Activated CD8-positive, alpha-beta memory T cell treated with anti-CD3 and anti-CD28 coated beads, Interleukin-2, amount 10 ng/mL, durations not matched to agents 7 days and 5 days (primary cell): ENCODE results near the gene LDLRAD2. TPM values are rescaled to one million over a fixed set of nuclear protein-coding genes. Genes with fewer than 3 reads are reported as not detected.

Experiments used
- ATAC-seq: fragments of 150-1000 bp; cut with Tn5 transposase; one replicate; pipeline ENCODE4 v1.10.0; 2021; ENCODE audit warnings: moderate library complexity
- CTCF ChIA-PET: fragments of 350-600 bp; sonication (Branson Sonifier 250); formaldehyde crosslinking; loops from one replicate; lab custom pipeline; 2021; ENCODE audit warnings: antibody characterized with exemption; lab: Charles Lee
- DNase-seq: peaks from one replicate; pipeline ENCODE4 v3.0.0-alpha.2; 2020
- H3K27ac Mint-ChIP-seq: one replicate; pipeline ENCODE4 v1.8.0; 2021; ENCODE audit warnings: mild to moderate bottlenecking, mixed read lengths
- H3K27me3 Mint-ChIP-seq: one replicate; pipeline ENCODE4 v1.8.0; 2021; ENCODE audit warnings: mixed read lengths
- H3K36me3 Mint-ChIP-seq: one replicate; pipeline ENCODE4 v1.8.0; 2021; ENCODE audit warnings: mild to moderate bottlenecking, mixed read lengths
- H3K4me1 Mint-ChIP-seq: one replicate; pipeline ENCODE4 v1.8.0; 2021; ENCODE audit warnings: mixed read lengths
- H3K4me3 Mint-ChIP-seq: one replicate; pipeline ENCODE4 v1.8.0; 2021; ENCODE audit warnings: mild to moderate bottlenecking, moderate library complexity, mixed read lengths
- H3K9me3 Mint-ChIP-seq: one replicate; pipeline ENCODE4 v1.8.0; 2022; ENCODE audit warnings: low read depth, mixed read lengths
- total RNA-seq, 2 experiments: library from RNA; stranded (reverse); gene quantifications; one replicate each; pipeline ENCODE4 v1.2.3, GENCODE V29; 2021

Gene LDLRAD2
- total RNA-seq, 2 experiments from 2014 or later = not detected

DNA sequence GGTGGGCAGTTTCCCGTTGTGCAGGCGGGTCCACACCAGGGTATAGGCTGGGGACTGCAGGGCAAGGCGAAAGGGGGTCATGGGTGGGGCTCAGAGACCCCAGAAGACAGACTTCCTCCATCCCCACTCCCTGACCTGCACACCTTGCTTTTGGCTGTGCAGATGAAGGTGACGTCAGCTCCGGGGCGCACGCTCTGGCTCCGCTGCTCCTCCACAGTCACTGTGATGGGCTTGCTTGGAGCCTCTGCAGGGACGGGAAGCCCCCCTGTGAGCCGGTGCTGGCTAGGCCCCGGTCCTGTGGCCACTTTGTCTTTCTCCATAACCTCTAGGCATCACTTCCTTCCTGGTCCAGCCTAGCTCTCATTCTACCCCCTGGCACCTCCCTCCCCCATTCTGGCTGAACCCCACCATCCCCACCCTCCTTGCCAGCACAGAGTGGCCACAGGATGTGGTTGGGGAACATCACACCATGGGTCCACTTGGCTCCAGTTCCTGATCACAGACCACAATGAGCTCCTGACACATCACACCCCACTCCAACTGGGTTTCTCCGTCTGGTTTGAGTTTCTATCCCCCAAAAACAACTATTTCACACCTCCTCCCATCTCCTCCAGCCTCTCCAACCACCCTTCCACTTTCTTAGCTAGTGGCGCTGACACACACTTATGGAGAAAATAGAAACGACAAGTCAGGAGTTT, 45.2 kb downstream of the LDLRAD2 start:
- no peaks in the 10 kb centered on the region for H3K9me3 Mint-ChIP-seq
- CTCF ChIA-PET = no interaction called here
- peak; percentile 45 for DNase-seq
- peaks cover 11% of the 10 kb centered on the region for H3K4me1 Mint-ChIP-seq
- no peaks in the 10 kb centered on the region for H3K36me3 Mint-ChIP-seq
- H3K27me3 Mint-ChIP-seq = no peaks in the 10 kb centered on the region
- no peak overlapping the region for H3K4me3 Mint-ChIP-seq
- peak overlapping the region; percentile 16 for H3K27ac Mint-ChIP-seq
- ATAC-seq = peak; percentile 33

DNA sequence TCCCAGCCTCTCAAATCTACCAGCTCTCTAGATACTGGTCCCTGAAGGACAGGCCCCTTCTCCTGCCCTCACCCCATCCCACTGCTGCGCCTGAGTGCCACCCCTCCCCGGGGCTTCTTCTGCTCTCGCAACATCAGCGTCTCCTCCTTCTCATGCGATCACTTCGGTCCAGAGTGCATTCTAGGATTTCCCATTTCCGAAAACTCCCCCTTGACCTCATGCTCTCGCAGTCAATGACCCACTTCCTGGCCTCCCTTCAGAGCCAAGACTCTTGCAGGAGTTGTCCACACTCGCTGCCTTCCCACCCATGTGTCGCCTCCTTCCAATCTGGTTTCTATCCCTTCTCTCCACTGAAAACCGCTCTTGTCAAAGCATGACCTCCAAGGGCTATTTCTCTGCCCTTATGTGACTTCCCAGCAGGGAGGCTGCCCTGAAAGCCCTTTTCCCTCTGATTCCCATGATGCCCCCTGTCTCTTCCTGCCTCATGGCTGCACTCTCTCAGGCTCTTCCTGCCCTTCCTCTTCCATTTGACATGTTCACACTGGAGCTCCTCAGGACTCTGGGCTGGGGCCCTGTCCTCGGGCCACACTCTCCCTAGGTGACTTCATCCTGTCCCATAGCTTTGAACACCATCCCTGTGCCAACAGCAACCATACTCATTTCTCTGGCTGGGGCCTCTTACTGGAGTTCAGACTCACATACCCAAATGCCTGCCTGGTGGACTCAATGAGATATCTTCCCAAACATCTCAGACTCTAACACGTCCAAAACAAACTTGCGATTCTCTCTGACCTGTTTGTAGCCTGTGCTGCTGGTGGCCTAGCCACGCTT, 46.0 kb downstream of the LDLRAD2 start:
- no peaks in the 10 kb centered on the region for H3K9me3 Mint-ChIP-seq
- H3K4me1 Mint-ChIP-seq = peaks cover 10% of the 10 kb centered on the region
- CTCF ChIA-PET = interaction anchor here (0.7 kb wide), 1 partner anchor 105 kb away, joined by 5 read pairs; no protein-coding TSS in a partner anchor
- H3K36me3 Mint-ChIP-seq = no peaks in the 10 kb centered on the region
- ATAC-seq (no peak), DNase-seq (no peak)
- no peak overlapping the region for H3K4me3 Mint-ChIP-seq
- peak overlapping the region; percentile 16 for H3K27ac Mint-ChIP-seq
- H3K27me3 Mint-ChIP-seq = no peaks in the 10 kb centered on the region

DNA sequence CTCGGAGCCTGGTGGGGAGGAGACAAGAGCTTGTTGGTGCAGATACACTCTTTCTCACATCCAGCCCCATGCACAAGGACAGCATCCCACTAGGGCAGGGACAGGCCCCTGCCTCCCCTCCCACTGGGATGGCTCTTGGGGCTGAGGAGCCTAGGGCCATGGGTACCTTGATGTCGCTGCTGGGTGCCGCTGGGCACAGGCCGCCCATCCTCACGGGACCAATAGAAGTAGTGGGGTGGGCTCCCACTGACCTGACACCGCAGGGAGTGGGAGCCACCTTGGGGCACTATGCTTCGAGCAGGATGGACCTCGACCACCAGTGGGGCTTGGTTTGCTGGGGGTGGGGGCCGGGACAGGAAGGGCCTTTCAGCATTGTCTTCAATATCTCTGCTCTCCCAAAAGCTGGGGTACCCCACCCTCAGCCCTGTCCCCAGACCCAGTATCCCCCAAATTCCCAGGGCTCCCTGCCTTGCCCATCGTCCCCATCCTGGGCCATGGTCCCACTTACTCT, 47.7 kb downstream of the LDLRAD2 start:
- no peaks in the 10 kb centered on the region for H3K36me3 Mint-ChIP-seq
- DNase-seq = no peak
- CTCF ChIA-PET = no interaction called here
- no peaks in the 10 kb centered on the region for H3K9me3 Mint-ChIP-seq
- no peak for ATAC-seq
- H3K4me3 Mint-ChIP-seq = no peak overlapping the region
- no peaks in the 10 kb centered on the region for H3K27me3 Mint-ChIP-seq
- H3K4me1 Mint-ChIP-seq = peaks cover 10% of the 10 kb centered on the region
- no peak overlapping the region for H3K27ac Mint-ChIP-seq

GRCh38 chr1:21860971-21861370, 48.9 kb downstream of the LDLRAD2 start:
- Mint-ChIP-seq H3K27me3 (no peaks in the 10 kb centered on the region), H3K36me3 (no peaks in the 10 kb centered on the region), H3K4me3 (no peak overlapping the region), H3K27ac (no peak overlapping the region), H3K9me3 (no peaks in the 10 kb centered on the region), H3K4me1 (peaks cover 10% of the 10 kb centered on the region)
- ATAC-seq (no peak), DNase-seq (no peak)
- CTCF ChIA-PET = no interaction called here

GRCh38 chr1:21861602-21862429, 49.8 kb downstream of the LDLRAD2 start:
- no peak for ATAC-seq
- CTCF ChIA-PET = no interaction called here
- Mint-ChIP-seq H3K4me3 (no peak overlapping the region), H3K4me1 (peaks cover 13% of the 10 kb centered on the region), H3K9me3 (no peaks in the 10 kb centered on the region), H3K36me3 (no peaks in the 10 kb centered on the region), H3K27me3 (no peaks in the 10 kb centered on the region), H3K27ac (no peak overlapping the region)
- DNase-seq = no peak

GRCh38 chr1:21863981-21864380, 51.9 kb downstream of the LDLRAD2 start:
- no peak for DNase-seq
- CTCF ChIA-PET = interaction anchor here (1.4 kb wide), 1 partner anchor 15 kb away, joined by 4 read pairs; no protein-coding TSS in a partner anchor
- H3K4me1 Mint-ChIP-seq = peaks cover 3% of the 10 kb centered on the region
- no peaks in the 10 kb centered on the region for H3K36me3 Mint-ChIP-seq
- ATAC-seq = no peak
- H3K9me3 Mint-ChIP-seq = no peaks in the 10 kb centered on the region
- H3K27ac Mint-ChIP-seq = no peak overlapping the region
- no peak overlapping the region for H3K4me3 Mint-ChIP-seq
- no peaks in the 10 kb centered on the region for H3K27me3 Mint-ChIP-seq

GRCh38 chr1:21864730-21865129, 52.7 kb downstream of the LDLRAD2 start:
- H3K36me3 Mint-ChIP-seq = no peaks in the 10 kb centered on the region
- DNase-seq = no peak
- H3K4me1 Mint-ChIP-seq = peaks cover 3% of the 10 kb centered on the region
- ATAC-seq = no peak
- CTCF ChIA-PET = interaction anchor here (1.4 kb wide), 1 partner anchor 15 kb away, joined by 4 read pairs; no protein-coding TSS in a partner anchor
- no peak overlapping the region for H3K27ac Mint-ChIP-seq
- no peaks in the 10 kb centered on the region for H3K9me3 Mint-ChIP-seq
- no peaks in the 10 kb centered on the region for H3K27me3 Mint-ChIP-seq
- no peak overlapping the region for H3K4me3 Mint-ChIP-seq

DNA sequence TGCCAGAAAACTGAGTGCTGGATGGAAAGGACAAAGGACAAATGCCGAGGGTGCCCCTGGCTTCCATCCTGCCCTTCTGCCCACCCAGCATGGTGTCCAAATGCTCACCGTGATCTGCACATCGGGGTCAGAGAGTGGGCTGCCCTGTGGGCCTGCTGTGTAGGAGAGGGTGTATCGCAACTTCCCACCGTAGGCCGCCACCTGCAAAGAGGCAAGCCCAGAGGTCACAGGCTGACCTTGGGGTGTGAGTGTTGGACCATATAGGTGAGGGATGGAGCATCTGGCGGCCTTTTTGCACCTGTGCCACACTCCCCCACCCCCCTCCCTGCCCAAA, 53.5 kb downstream of the LDLRAD2 start:
- Mint-ChIP-seq H3K4me3 (no peak overlapping the region), H3K36me3 (no peaks in the 10 kb centered on the region), H3K9me3 (no peaks in the 10 kb centered on the region), H3K4me1 (peaks cover 3% of the 10 kb centered on the region), H3K27me3 (no peaks in the 10 kb centered on the region), H3K27ac (no peak overlapping the region)
- DNase-seq = no peak
- CTCF ChIA-PET = no interaction called here
- no peak for ATAC-seq

DNA sequence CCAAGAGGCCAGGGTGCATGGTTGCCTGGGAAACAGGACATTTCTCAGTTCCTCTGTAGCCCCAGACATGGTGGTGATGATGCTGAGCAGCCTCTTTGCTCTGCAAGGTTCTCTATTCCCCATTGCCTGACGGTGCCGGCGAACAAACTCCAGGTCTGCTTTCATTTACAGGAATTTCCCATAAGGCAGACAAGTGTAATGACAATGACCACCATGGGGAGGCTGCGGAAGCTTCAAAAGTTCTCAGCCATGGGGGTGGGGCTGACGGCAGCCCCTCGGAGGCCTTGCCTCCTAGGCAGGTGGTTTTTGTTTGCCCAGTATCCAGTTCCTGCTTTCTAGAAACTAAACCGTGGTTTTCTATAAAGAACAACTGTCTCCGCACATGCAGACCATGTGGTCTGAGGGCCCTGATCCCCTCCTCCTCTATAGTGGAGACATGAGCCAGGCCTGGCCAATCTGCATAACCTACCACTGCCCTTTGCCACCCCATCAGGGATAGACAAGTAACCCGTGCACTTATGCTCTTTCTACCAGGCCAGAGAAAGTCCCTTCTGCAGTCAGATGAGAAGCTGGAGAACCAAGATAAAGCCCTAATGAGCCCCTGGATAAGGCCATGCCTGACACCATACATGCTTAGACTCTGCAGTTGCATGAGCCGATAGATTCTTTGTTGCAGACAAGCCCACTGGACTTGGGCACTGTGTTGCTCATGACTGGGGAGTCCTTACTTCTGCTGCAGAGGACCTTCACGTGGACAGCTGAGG, 54.1 kb downstream of the LDLRAD2 start:
- H3K27ac Mint-ChIP-seq = no peak overlapping the region
- H3K9me3 Mint-ChIP-seq = no peaks in the 10 kb centered on the region
- DNase-seq (no peak), ATAC-seq (no peak)
- CTCF ChIA-PET = no interaction called here
- H3K36me3 Mint-ChIP-seq = no peaks in the 10 kb centered on the region
- no peak overlapping the region for H3K4me3 Mint-ChIP-seq
- peaks cover 3% of the 10 kb centered on the region for H3K4me1 Mint-ChIP-seq
- no peaks in the 10 kb centered on the region for H3K27me3 Mint-ChIP-seq

GRCh38 chr1:21866707-21867043, 54.6 kb downstream of the LDLRAD2 start:
- H3K4me3 Mint-ChIP-seq = no peak overlapping the region
- DNase-seq (no peak), ATAC-seq (no peak)
- no peaks in the 10 kb centered on the region for H3K36me3 Mint-ChIP-seq
- no peaks in the 10 kb centered on the region for H3K9me3 Mint-ChIP-seq
- H3K27me3 Mint-ChIP-seq = no peaks in the 10 kb centered on the region
- CTCF ChIA-PET = no interaction called here
- H3K27ac Mint-ChIP-seq = no peak overlapping the region
- peaks cover 3% of the 10 kb centered on the region for H3K4me1 Mint-ChIP-seq

- Mint-ChIP-seq H3K4me3 (no peak overlapping the region), H3K4me1 (peaks cover 3% of the 10 kb centered on the region), H3K27me3 (no peaks in the 10 kb centered on the region), H3K36me3 (no peaks in the 10 kb centered on the region), H3K9me3 (no peaks in the 10 kb centered on the region), H3K27ac (no peak overlapping the region)
- DNase-seq (no peak), ATAC-seq (no peak)
- CTCF ChIA-PET = no interaction called here
Observed at GRCh38 chr1:21867451-21867996, 55.5 kb downstream of the LDLRAD2 start.

GRCh38 chr1:21868482-21868881, 56.4 kb downstream of the LDLRAD2 start:
- peaks cover 3% of the 10 kb centered on the region for H3K4me1 Mint-ChIP-seq
- CTCF ChIA-PET = interaction anchor here (1.2 kb wide), 1 partner anchor 14 kb away, joined by 3 read pairs; no protein-coding TSS in a partner anchor
- no peaks in the 10 kb centered on the region for H3K9me3 Mint-ChIP-seq
- H3K27ac Mint-ChIP-seq = no peak overlapping the region
- no peak for DNase-seq
- H3K36me3 Mint-ChIP-seq = no peaks in the 10 kb centered on the region
- no peak for ATAC-seq
- H3K27me3 Mint-ChIP-seq = no peaks in the 10 kb centered on the region
- no peak overlapping the region for H3K4me3 Mint-ChIP-seq
